OCI-LY3 (cell line): ENCODE data around the gene LIX1.

Experiments
- EZH2phosphoT487 ChIP-seq: fragments of 200-600 bp; shearing (Covaris generic); IDR thresholded peaks from 2 replicates; pipeline ENCODE4 v1.6.1; 2018; ENCODE audit warnings: antibody characterized with exemption, mixed run types, low read depth
- TF ChIP-seq, protein P1 (sequence below): fragments of 200-600, 300-600 bp; sonication (generic); IDR thresholded peaks from 2 replicates; pipeline ENCODE4 v1.5.1; 2014; ENCODE audit warnings: antibody characterized with exemption, low read length, low read depth

DNA sequence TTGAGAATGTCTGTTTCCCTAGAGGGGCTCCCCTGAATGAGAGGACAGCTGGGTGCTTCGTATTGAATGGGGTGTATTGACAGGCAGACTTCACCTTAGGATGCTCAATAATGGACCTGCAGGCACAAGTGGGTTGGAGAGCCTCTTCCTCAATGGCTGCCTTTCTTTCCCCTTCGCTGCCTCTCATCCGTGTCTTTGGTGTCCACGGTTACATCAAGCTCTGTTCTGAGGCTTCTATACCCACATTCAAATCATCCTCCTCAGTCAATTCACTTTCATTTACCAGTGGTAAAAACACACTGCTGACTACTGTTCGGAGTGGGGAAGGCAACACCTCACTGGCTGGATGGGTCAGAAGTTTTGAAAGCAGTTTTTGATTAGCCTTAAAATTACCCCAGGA lies 20.6 kb downstream of the LIX1 start:
- TF ChIP-seq, protein P1, sequence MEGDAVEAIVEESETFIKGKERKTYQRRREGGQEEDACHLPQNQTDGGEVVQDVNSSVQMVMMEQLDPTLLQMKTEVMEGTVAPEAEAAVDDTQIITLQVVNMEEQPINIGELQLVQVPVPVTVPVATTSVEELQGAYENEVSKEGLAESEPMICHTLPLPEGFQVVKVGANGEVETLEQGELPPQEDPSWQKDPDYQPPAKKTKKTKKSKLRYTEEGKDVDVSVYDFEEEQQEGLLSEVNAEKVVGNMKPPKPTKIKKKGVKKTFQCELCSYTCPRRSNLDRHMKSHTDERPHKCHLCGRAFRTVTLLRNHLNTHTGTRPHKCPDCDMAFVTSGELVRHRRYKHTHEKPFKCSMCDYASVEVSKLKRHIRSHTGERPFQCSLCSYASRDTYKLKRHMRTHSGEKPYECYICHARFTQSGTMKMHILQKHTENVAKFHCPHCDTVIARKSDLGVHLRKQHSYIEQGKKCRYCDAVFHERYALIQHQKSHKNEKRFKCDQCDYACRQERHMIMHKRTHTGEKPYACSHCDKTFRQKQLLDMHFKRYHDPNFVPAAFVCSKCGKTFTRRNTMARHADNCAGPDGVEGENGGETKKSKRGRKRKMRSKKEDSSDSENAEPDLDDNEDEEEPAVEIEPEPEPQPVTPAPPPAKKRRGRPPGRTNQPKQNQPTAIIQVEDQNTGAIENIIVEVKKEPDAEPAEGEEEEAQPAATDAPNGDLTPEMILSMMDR, result no peak
- TF ChIP-seq EZH2phosphoT487, result no peak
